Embryonic facial prominence (tissue), 1 donor: ENCODE data around the gene BMI1.
"Not testable (repeated sequence)": the region's sequence is repeated elsewhere in the genome, so short reads cannot be mapped to it uniquely, and the experiment has no call there.

ENCODE experiments used
- DNase-seq: peaks from one replicate; pipeline ENCODE4 v3.0.0-alpha.2; 2016; ENCODE audit errors: extremely low spot score

Gene BMI1

DNA sequence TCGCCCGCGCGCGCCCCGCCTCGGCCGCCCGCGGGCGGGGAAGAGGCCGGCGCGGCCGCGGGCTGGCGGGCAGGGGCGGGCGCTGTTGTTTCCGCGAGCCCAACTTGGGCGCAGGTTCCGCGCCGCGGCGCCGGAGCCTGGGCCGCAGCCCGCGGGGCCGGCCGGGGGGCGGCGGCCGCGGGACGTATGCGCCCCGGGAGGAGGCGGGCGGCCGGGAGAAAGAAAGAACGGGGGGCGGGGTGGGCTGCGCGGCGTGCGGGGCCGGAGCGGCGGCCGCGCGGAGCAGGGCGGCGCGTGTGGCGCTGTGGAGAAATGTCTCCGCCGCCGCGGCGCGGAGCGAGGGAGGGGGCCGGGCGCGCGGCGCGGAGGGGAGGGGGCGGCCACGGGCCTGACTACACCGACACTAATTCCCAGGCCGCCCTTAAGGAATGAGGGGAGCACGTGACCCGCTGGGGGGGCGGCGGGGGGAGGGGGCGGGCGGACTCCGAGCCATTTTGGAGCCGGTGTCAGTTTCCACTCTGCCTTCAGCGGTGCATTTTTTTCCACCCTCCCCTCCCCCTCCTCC lies at the start of gene BMI1:
TSS of gene BMI1 (plus strand) at position 509 of the 565 bp plus-strand sequence. CDS start 5,351 bp downstream, outside the sequence.
- peak; percentile 87 for DNase-seq

DNA sequence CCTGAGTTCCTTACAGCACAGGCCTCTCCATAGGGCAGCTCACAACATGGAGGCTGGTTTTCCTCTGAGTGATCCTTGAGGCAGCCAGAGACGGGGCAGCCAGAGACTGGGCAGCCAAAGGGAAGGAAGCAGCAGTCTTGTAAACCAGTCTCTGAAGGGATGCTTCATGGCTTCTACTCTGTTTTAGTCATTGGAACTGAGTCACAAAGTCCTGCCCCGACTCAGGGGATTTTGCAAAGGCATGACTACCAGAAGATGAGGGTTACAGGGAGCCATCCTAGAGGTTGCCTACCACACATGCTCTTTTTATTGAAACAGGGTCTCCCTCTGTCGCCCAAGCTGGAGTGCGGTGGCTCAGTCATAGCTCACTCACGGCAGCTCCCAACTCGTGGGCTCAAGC lies 49.1 kb upstream of the BMI1 start:
- DNase-seq, result no peak

DNA sequence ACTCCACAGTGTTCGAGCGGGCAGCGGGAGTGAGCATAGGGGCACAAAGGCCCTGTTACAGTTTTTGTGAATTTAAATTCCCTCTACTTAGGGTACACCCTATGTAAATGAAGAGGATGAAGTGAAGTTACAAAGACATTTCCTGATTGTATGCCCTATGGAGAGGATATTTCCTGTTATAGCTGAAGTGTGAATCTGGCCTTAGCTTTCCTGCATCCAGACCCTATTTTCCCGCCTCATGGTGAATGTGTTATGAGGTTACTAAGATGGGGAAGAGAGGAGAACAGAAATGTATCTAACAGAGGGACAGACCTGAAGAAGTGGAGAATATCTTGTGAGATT lies 42.5 kb upstream of the BMI1 start:
- no peak for DNase-seq

DNA sequence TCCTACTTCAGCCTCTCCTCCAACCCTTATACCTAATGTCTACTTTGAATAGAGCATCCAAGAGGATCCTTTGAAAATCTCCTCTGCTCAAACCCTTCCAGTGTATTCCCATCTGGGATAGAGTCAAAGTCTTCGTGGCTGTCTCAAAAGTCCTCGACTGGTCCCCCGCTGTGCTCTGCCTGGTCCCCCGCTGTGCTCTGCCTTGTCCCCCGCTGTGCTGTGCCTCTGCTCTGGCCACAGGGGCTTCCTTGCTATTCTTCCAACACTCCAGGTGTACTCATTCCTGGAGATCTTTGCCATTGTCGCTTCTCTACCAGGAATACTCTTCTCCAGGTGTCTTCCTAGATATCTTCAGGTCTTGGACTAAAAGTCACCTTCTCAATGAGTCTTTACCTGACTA lies 40.8 kb upstream of the BMI1 start:
- no peak for DNase-seq

DNA sequence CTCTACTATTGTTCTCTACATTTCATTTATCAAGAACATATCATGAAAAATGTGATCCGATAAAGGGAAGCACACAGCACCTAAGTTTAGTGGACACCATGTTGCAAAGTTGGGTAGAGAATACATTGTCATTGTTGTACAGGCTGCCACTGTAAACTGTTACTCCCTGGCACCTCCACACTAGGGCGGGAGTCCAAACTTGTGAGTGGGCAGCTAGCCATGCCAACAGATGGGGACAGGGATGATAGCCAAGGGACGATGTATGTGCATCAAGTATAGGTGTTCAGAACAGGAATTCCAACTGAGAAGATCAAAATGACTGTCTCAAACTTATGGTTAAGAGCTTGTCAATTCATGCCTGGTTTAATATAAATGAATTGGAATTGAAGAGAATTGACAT lies 35.8 kb upstream of the BMI1 start:
- DNase-seq, result no peak

DNA sequence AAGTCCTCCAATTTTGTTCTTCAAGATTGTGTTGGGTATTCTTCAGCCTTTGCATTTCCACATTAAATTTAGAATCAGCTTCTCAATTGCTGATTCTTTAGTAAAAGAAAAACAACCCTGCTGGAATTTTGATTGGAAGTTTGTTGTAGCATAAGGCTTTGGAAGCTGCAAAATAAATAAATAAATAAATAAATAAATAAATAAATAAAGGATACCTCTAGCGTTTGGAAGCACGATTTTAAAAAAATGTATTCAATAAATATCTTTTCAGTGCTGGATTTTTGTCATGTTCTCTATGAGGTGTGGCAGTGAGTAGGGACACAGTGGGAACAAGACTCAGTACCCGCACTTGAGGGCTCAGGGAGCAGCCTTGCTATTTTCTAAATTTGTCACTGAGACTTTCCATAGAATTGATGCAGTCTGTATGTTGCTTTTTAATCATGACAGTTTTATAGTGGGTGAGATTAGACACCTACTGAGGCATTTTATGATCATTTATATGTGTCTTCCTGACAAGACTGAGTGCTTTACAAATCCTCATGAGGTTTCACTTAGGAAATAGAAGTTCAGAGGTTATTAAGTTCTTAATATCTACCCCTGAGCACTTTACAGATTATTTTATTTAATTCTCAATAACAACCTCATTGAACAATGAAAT lies 27.0 kb upstream of the BMI1 start:
- DNase-seq, result no peak

DNA sequence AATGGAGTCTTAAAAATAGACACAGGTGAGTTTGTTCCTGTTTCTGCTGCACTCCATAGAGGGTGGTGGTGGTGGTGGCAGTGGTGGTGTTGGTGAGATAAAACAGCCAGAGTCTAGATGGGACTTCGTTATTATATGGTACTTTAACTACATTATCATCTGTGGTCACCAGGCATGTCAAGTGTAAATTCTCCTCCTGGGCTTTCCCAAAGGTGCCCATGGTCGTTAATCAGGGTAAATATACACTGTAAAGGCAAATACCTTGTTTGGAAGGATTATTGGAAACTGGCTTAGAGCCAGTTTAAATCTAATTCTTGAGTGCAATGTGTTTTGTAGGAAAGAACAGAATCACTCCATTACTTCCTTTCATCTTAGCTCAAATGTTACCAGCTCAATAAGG lies 26.2 kb upstream of the BMI1 start:
- no peak for DNase-seq

DNA sequence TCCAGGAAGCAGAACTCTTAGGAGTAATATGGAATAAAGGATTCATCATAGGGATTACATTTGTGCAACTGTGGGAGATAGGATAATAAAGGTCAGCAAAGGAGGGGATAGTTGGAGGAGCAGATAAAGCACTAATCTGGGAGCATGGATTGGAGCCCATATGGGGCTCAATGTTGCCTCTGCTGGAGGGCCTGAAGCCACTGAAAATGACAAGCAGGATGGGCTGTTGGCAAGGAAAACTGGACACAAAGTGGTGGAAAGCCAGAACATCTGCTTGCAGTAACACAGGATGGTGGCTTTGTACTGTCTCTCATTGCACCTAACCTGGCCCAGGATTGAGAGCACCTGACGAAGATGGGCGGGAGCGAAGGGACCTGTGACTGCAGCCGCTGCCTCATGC lies 19.7 kb upstream of the BMI1 start:
- no peak for DNase-seq

DNA sequence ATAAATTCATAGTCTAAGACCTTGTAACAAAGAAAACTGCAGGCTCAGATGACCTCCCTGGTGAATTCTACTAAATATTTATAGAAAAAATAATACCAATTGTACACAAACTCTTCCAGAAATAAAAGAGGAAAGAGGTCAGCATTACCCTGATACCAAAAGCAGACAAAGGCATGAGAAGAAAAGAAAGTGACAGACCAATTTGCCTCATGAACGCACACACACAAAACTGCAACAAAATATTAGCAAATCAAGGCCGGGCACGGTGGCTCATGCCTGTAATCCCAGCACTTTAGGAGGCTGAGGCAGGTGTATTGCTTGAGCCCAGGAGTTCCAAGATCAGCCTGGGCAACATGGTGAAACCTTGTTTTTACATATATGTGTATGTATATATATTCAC lies 17.4 kb upstream of the BMI1 start:
- no peak for DNase-seq

DNA sequence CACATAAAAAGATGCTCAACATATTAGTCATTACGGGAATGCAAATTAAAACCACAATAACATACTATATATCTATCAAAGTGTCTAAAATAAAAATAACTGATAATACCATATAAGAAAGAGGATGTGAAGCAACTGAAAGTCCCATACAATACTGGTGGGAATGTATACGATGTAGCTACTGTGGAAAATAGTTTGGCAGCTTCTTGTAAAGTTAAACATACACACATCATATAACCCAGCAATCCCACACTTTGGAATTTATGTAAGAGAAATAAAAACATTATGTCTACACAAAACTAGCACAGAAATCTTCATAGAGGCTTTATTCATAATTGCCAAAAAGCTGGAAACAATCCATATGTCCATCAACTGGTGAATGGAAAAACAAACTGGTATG lies 15.2 kb upstream of the BMI1 start:
- DNase-seq, result no peak

DNA sequence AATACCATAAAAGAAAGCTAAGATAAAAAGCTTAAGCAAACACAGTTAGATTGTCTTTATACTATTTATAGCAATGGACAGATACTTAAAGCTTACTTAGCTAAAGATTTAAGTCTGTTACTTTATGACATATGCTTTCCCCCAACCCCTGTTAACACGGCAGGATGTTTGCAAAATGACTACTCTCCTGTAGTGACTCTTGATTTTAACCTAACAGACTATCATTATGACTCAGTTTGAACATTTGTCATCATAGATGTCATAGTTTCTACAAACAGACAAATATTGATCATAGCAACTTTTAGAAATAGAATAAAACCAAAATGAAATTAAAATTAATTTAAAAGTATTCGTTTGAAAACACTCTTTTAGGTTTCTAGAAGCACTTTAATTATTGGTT lies 12.5 kb upstream of the BMI1 start:
- no peak for DNase-seq

DNA sequence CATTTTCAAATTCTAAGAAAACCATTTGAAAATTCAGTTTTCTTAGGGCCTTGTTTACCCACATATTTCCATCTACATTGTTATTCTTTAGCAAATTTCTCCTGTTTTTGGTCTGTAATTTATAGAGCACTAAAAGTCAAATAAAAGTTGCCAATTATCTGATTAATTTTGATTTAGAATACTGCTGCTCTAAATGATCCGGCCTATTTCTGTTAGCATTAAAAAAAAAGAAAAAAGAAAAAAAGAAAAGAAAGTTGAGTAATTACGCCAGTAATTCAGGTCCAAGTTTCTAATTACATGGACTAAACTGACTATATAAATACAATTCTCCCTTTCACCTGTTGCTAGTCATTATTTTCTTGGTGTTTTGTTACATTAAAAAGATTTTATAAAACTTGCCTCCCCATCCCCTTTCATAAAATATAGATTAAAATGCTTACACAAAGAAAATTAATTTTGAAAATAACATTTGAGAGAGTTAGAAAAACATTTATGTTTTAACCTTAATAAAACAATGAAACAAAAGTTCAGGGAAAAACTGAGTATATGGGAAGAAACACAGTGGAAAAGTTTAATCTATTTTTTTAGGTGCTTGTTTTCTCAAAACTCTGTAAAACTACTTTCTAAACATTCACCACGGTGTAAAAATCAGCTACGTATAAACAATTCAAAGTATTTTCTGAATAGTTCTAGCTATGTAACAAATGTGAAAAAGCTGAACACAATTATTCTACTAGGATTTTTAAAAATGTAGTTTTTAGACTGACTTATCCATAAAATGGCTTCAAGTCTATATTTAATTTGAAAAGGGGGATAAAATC lies 11.5 kb upstream of the BMI1 start:
- no peak for DNase-seq

DNA sequence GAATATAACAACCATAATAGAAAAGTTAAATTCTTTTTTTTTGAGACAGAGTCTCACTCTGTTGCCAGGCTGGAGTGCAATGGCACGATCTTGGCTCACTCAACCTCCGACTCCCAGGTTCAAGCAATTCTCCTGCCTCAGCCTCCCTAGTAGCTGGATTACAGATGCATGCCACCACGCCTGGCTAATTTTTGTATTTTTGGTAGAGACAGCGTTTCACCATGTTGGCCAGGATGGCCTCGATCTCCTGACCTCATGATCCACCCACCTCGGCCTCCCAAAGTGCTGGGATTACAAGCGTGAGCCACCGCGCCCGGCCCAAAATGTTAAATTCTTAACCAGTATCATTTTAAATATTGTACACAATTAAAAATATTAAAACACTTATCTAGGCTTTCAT lies 10.9 kb upstream of the BMI1 start:
- DNase-seq, result not testable (repeated sequence)

DNA sequence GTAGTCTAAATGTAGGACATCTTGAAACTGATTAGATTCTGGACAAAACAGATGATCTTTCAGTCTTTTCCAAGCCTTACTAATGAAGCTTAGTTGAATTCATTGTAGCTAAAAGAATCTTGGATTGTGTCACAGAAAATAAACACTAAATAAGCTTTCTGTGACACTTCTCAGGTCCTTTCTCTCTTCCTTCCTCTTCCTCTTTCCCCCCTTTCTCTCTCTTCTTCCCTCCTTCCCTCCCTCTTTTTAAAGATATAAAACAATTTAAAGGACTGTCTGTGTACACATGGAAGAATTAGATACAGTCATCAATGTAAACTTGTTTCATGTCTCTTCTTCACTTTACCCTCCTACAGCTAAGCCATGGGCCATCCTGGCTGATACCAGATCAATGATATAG lies 10.0 kb upstream of the BMI1 start:
- no peak for DNase-seq

DNA sequence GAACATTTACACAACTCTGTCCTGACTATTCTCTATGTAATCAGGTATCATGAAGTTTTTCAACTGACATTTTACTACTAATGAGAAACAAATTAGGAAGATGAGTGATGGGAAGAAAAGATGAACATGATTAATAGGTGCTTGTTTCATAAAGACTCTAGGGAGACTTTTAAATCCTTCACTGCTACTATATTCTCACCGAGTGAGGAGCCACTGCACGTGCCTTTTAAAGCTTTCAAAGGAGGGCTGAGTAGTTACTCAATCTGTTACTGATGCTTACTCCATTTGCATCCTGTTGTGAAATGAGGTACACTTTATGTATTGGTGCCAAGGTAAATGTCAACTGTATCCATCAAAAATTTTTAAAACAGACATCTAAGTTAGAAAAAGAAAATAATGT lies 6.0 kb upstream of the BMI1 start:
- DNase-seq, result no peak

DNA sequence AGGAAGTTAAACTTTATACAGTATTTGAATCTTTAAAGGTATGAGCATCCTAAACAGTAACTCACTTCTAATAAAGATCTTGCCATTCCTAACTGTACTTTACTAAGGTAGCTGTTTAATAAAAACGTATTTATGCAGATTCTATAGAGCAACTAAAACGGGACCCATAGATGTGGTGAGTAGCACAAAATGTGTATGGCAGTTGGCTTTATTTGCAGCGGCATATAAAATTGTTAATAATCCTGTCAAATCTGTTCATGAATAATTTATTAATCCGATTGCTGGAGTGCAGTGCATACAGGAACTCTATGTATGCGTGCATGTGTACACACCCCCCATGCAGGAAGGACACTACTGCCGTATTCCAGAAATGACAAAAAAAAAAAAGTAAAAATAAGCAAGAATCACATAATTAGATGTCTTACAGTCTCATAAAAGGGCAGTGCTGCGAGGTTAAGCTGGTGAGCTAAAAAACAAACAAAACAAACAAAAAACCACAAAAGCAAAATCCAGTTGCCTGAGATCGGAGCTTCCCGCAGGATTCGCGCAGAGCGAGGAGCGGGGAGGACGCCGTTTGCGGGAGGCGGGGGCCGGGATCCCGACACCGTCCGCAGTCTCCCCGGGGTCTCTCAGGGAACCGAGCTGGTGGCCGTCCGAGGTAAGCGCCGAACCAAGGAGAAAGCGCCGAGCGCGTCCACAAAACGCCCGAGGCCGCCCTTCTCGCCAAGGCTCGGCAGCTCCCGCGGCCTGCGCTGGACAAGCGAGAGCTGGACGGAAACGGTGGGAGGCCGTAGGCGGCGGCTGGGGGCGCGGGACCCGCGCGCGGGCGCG lies 5.2 kb upstream of the BMI1 start:
- DNase-seq, result no peak

DNA sequence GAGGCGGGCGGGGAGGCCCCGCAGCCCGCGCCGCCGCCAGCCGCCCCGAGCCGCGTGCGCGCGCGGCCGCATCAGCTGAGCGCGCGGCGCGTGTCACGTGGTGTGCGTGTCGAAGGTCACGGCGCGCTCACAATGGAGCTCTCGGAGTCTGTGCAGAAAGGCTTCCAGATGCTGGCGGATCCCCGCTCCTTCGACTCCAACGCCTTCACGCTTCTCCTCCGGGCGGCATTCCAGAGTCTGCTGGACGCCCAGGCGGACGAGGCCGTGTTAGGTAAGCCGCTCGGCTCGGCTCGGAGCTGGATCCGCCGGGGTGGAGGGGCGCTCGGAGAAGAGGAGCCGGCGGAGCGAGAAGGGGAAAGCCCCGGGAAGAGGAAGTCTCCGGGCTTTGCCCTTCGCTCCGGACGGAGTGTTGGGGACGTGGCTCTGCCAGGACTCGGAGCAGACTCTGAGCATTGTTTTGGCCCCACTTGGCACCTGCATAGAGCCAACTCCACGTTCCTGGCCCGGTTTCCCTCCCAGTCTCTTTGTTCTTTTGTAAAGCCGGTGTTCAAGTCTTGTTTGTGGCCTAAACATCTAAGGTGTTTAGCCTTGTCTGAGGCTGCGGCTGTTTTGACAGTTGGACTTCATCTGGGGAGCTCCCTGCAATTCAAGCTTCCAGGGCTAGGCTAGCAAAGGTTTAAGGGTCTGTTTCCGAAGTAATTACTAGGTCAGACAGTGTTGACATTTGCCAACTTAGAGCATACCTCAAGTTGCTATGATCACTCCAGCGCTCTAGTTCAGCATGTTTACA lies 4.4 kb upstream of the BMI1 start, which contains the start of gene COMMD3:
TSS of gene COMMD3 (plus strand) at position 103 of the 790 bp plus-strand sequence. CDS start at position 133, 30 bp downstream.
- peak; percentile 71 for DNase-seq

DNA sequence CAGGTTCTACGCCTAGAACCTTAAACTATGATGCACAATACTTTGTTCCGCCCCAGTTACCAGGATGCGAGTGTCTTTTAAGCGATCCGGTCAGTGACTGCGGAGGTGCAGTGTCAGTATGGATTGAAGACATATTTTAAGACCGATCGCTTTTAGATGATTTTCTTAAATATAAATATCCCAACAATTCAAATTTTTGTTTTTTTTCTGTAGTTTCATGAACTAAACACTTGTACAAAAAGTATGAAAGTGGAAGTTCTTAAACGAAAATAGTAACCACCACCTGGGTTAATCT lies 3.9 kb upstream of the BMI1 start:
- DNase-seq, result no peak

DNA sequence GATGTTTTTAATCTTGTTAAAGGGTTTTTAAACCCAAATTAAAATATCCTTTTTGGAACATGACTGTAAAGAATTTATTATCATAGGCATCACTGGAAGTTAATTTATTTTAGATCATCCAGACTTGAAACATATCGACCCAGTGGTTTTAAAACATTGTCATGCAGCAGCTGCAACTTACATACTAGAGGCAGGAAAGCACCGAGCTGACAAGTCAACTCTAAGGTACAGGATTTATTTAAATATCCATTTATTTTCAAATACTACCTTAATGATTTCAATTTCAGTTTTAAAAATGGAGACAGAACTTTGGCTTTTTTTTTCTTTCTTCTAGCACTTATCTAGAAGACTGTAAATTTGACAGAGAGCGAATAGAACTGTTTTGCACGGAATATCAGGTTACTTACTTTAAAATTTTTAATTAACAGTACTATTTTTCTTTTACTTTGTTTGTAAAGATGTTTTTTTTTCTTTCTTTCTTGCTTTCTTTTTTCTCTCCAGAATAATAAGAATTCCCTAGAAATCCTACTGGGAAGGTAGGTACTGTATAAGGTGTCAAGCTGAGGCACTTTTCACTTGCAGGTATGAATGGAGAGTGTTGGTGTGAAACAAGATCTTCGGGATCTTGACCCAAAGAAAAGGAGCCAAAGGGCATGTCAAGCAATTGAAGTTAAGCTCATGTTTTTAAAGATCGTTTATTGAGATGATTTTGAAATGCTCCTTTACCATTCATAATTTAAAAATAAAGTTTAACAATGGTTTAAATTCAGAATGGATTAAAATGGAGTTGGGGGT lies 2.9 kb upstream of the BMI1 start:
- DNase-seq, result no peak

DNA sequence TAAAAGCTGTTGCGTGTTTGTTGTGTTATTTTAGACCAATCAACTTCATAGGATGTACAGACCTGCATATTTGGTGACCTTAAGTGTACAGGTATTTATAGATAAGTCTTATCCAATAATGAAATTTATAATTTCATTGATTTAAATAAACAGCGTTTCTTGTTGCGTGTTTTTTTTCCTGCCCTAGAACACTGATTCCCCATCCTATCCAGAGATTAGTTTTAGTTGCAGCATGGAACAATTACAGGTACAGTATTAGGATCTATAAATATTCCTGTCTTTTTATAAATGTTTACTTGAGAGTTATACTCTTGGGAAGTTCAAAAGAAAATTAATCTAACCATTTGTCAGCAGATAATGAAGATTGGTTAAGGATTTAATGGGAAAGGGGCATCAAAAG lies 2.1 kb upstream of the BMI1 start:
- no peak for DNase-seq

DNA sequence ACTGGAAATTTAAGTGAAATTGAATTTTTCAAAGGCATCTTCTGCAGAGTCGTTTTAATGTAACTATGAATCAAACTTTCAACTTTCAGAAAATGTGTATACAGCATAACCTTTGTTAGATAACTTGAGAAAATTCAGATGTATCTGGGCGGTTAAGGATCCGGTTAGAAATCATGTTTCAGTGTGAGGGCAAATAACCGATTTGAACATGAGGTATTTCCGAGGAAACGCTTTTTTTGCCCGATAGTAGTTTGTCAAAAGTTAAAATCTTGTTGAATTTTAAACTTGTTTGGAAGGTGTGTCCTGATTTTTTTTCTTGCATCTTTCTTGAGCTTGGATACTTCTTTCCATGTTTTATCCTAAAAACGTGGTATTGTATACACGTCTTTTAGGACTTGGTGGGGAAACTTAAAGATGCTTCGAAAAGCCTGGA lies 1.3 kb upstream of the BMI1 start:
- no peak for DNase-seq
